CD4-positive, alpha-beta T cell (primary cell): ENCODE results near the gene TLNRD1. TPM values are rescaled to one million over a fixed set of nuclear protein-coding genes. Genes with fewer than 3 reads are reported as not detected.

Source experiments
- ATAC-seq: fragments of 200-7000 bp; cut with Tn5 transposase; one replicate; pipeline ENCODE4 v1.10.0; 2022; ENCODE audit warnings: mild to moderate bottlenecking; ENCODE audit not compliant: poor library complexity
- CTCF ChIA-PET: fragments of 350-600 bp; sonication (Branson Sonifier 250); formaldehyde crosslinking; loops from one replicate; lab custom pipeline; 2021; ENCODE audit warnings: antibody characterized with exemption, inconsistent platforms; lab: Charles Lee
- POLR2A ChIA-PET: fragments of 350-600 bp; sonication (Branson Sonifier 250); formaldehyde crosslinking; loops from one replicate; lab custom pipeline; 2021; ENCODE audit warnings: antibody characterized with exemption, inconsistent platforms; lab: Charles Lee
- DNase-seq, 14 experiments: peaks; one replicate each; pipeline ENCODE4 v3.0.0-alpha.2; 2013 to 2020; ENCODE audit warnings: mixed read lengths in 2 of 14
- H3K27ac ChIP-seq, 2 donors: one replicate each; pipeline versions ENCODE4 v1.5.1 to v1.7.0; 2013; ENCODE audit warnings: low read length in 2 of 2, low read depth in 1 of 2, mild to moderate bottlenecking in 1 of 2
- H3K27me3 ChIP-seq, 2 experiments: 1 replicate in 1 of 2; 2 replicates in 1 of 2; pipeline versions ENCODE4 v1.6.1 to v1.7.0; 2013; ENCODE audit warnings: low read length in 2 of 2, control low read depth in 1 of 2, mild to moderate bottlenecking in 1 of 2, moderate library complexity in 1 of 2; ENCODE audit not compliant: insufficient read depth in 2 of 2, control insufficient read depth in 1 of 2
- H3K36me3 ChIP-seq: one replicate; pipeline ENCODE4 v1.6.1; 2013; ENCODE audit warnings: low read length, control low read depth; ENCODE audit not compliant: insufficient read depth
- H3K4me1 ChIP-seq: one replicate; pipeline ENCODE4 v1.6.1; 2013; ENCODE audit warnings: low read length, control low read depth; ENCODE audit not compliant: insufficient read depth
- H3K4me3 ChIP-seq: one replicate; pipeline ENCODE4 v1.5.1; 2013; ENCODE audit warnings: mild to moderate bottlenecking, low read length, moderate library complexity
- H3K9me3 ChIP-seq, 2 experiments: 1 replicate in 1 of 2; 2 replicates in 1 of 2; pipeline versions ENCODE4 v1.6.1 to v1.7.0; 2013; ENCODE audit warnings: low read length in 2 of 2, mild to moderate bottlenecking in 2 of 2, control low read depth in 1 of 2, moderate library complexity in 1 of 2; ENCODE audit not compliant: control insufficient read depth in 1 of 2, insufficient read depth in 1 of 2
- H3K27ac Mint-ChIP-seq: one replicate; pipeline ENCODE4 v1.8.0; 2020; ENCODE audit warnings: mixed read lengths
- H3K27me3 Mint-ChIP-seq: one replicate; pipeline ENCODE4 v1.8.0; 2021; ENCODE audit warnings: mixed read lengths
- H3K36me3 Mint-ChIP-seq: one replicate; pipeline ENCODE4 v1.8.0; 2021; ENCODE audit warnings: low read depth, mixed read lengths
- H3K4me1 Mint-ChIP-seq: one replicate; pipeline ENCODE4 v1.8.0; 2021; ENCODE audit warnings: low read depth, mixed read lengths
- H3K4me3 Mint-ChIP-seq: one replicate; pipeline ENCODE4 v1.8.0; 2020; ENCODE audit warnings: mild to moderate bottlenecking, mixed read lengths
- H3K9me3 Mint-ChIP-seq: one replicate; pipeline ENCODE4 v1.8.0; 2020; ENCODE audit warnings: mixed read lengths
- CTCF ChIP-seq: fragments of 200-600 bp; IDR thresholded peaks from one replicate; pipeline ENCODE4 v1.8.0; 2022; ENCODE audit warnings: antibody characterized with exemption, mild to moderate bottlenecking
- intact Hi-C, 2 experiments: fragments of 100-400 bp; cut with DNase I in 1 of 2; cut with micrococcal nuclease in 1 of 2; formaldehyde crosslinking; loops; one replicate each; pipeline versions ENCODE4 v1.15.1 to v1.9.0; 2023 to 2025; cut with DNase I, micrococcal nuclease
- total RNA-seq, 174 experiments: library from RNA in 2 of 174; stranded (reverse) in 2 of 174; gene quantifications; one replicate each; pipeline ENCODE4 v1.2.3 and lab custom pipeline; 2021 to 2026

TLNRD1 gene
- total RNA-seq, 2 experiments from 2014 or later, result 10.5 to 12.3 TPM

- no peaks in the 10 kb centered on the region for H3K27me3 ChIP-seq
- intact Hi-C loops, result loop anchor here in 1 of 2 experiments (10.0 kb wide), 1 partner anchor 286 kb away; no protein-coding TSS in a partner anchor
- no peak overlapping the region for H3K27ac ChIP-seq
- no peak for TF ChIP-seq CTCF
- ATAC-seq (no peak), DNase-seq (no peak)
- H3K36me3 ChIP-seq, result peaks cover 4% of the 10 kb centered on the region
- ChIA-PET POLR2A (no interaction called here), CTCF (interaction anchor here (1.3 kb wide), 2 partner anchors 22 to 38 kb away, joined by 3 read pairs; no protein-coding TSS in a partner anchor)
- Mint-ChIP-seq H3K27ac (peak overlapping the region; percentile 36), H3K27me3 (no peaks in the 10 kb centered on the region), H3K9me3 (no peaks in the 10 kb centered on the region), H3K36me3 (peaks cover 29% of the 10 kb centered on the region), H3K4me1 (peaks cover 74% of the 10 kb centered on the region), H3K4me3 (no peak overlapping the region)
- H3K4me3 ChIP-seq, result no peak overlapping the region
- no peaks in the 10 kb centered on the region for H3K9me3 ChIP-seq
- peaks cover 10% of the 10 kb centered on the region for H3K4me1 ChIP-seq
Measured at GRCh38 chr15:81008312-81008711, 7.6 kb downstream of the TLNRD1 start.

GRCh38 chr15:81010086-81010485, 9.4 kb downstream of the TLNRD1 start:
- no peak overlapping the region for H3K27ac ChIP-seq
- Mint-ChIP-seq H3K27me3 (no peaks in the 10 kb centered on the region), H3K4me3 (no peak overlapping the region), H3K4me1 (peaks cover 62% of the 10 kb centered on the region), H3K9me3 (no peaks in the 10 kb centered on the region), H3K36me3 (peaks cover 11% of the 10 kb centered on the region), H3K27ac (peak overlapping the region; percentile 71)
- no peak overlapping the region for H3K4me3 ChIP-seq
- DNase-seq, result no peak
- no peak for ATAC-seq
- H3K27me3 ChIP-seq, result no peaks in the 10 kb centered on the region
- intact Hi-C loops, result no loop called here
- no peak for TF ChIP-seq CTCF
- H3K9me3 ChIP-seq, result no peaks in the 10 kb centered on the region
- POLR2A ChIA-PET, result interaction anchor here (1.5 kb wide), 1 partner anchor 9 kb away, joined by 6 read pairs; the partner anchor contains the start of gene TLNRD1
- CTCF ChIA-PET, result no interaction called here
- peaks cover 2% of the 10 kb centered on the region for H3K4me1 ChIP-seq
- H3K36me3 ChIP-seq, result peaks cover 2% of the 10 kb centered on the region

- ATAC-seq (no peak), DNase-seq (no peak)
- H3K4me3 Mint-ChIP-seq, result no peak overlapping the region
- Histone ChIP-seq H3K4me3 (no peak overlapping the region), H3K27ac (no peak overlapping the region), H3K9me3 (no peaks in the 10 kb centered on the region), H3K4me1 (peaks cover 2% of the 10 kb centered on the region), H3K27me3 (no peaks in the 10 kb centered on the region), H3K36me3 (no peaks in the 10 kb centered on the region)
- no peak for TF ChIP-seq CTCF
- H3K4me1 Mint-ChIP-seq, result peaks cover 51% of the 10 kb centered on the region
- no peaks in the 10 kb centered on the region for H3K9me3 Mint-ChIP-seq
- no peaks in the 10 kb centered on the region for H3K27me3 Mint-ChIP-seq
- ChIA-PET POLR2A (interaction anchor here (0.7 to 0.9 kb wide), 2 partner anchors 9 to 11 kb away, joined by 4 to 5 read pairs; partner anchors contain the start of gene TLNRD1), CTCF (no interaction called here)
- H3K36me3 Mint-ChIP-seq, result peaks cover 5% of the 10 kb centered on the region
- intact Hi-C loops, result no loop called here
- H3K27ac Mint-ChIP-seq, result no peak overlapping the region
Measured at GRCh38 chr15:81011593-81011992, 10.9 kb downstream of the TLNRD1 start.
